ENCODE measurements around the gene CX3CL1. TPM values are rescaled to one million over a fixed set of nuclear protein-coding genes. Genes with fewer than 3 reads are reported as not detected.
A peak's percentile ranks its signal among the peaks of the same experiment; 100 is the strongest.
"Not testable (repeated sequence)": the region's sequence is repeated elsewhere in the genome, so short reads cannot be mapped to it uniquely, and the experiment has no call there.

CX3CL1 gene
- total and polyA plus RNA-seq, 12 donors: 1.9 to 14.1 (median 6.5) TPM

DNA sequence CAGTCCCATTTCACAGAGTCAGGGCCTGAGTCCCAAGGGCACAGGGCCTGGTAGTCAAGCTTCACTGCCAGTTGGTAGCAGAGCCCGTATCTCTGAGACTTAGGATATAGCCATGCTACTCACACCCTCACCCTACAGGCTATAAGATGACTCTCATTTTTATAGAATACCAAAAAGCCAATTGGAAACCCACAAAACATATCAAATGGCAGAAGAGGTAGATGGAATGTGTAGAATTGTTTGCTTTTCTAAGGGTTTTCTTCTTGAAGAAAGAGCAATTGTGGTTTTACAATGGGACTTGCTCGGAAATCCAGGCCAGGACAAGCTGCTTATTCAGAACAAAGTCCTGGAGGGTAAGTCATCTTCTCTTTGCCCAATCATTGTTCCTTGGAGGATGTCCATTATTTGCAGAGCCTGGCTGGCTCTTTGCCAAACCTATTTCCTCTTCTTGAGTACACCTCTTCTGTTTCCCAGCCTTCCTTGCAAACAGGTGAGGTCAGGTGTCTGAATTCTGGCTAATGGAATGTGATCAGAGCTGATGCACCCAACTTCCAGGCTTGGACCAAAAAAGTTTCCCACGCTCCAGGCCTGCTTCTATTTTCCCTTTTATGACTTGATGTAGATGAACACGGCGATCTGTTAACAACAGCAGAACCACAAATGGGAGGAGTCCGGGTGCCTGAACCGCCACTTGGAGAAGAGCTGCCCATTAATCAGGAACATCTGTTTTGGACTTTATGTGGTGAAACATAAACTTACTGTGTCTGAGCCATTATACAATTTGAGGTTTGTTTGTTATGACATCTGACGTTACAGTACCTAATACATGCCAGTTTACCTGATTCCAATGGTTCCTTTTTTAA, 30.6 kb upstream of the CX3CL1 start:
- Histone ChIP-seq H3K27me3 (peaks cover 2% of the 10 kb centered on the region), H3K4me3 (no peak overlapping the region), H3K27ac (no peak overlapping the region), H3K4me1 (replicated peaks in 1 of 2) (no peaks in the 10 kb centered on the region), H3K9me3 (replicated peaks in 1 of 3) (no peaks in the 10 kb centered on the region), H3K36me3 (replicated peaks in 1 of 2) (no peaks in the 10 kb centered on the region)
- peak in 1 of 7 donors; percentile 39 for DNase-seq
- WGBS, 4 donors: 67 to 83% (median 75%) methylated on average over 8 of the region's 8 CpGs
- intact Hi-C loops (cut with DNase I): no loop called here
- TF ChIP-seq POLR2A (IDR thresholded peaks at IDR 0.05): no peak
- TF ChIP-seq, protein P1, sequence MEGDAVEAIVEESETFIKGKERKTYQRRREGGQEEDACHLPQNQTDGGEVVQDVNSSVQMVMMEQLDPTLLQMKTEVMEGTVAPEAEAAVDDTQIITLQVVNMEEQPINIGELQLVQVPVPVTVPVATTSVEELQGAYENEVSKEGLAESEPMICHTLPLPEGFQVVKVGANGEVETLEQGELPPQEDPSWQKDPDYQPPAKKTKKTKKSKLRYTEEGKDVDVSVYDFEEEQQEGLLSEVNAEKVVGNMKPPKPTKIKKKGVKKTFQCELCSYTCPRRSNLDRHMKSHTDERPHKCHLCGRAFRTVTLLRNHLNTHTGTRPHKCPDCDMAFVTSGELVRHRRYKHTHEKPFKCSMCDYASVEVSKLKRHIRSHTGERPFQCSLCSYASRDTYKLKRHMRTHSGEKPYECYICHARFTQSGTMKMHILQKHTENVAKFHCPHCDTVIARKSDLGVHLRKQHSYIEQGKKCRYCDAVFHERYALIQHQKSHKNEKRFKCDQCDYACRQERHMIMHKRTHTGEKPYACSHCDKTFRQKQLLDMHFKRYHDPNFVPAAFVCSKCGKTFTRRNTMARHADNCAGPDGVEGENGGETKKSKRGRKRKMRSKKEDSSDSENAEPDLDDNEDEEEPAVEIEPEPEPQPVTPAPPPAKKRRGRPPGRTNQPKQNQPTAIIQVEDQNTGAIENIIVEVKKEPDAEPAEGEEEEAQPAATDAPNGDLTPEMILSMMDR (IDR thresholded peaks at IDR 0.05): no peak

DNA sequence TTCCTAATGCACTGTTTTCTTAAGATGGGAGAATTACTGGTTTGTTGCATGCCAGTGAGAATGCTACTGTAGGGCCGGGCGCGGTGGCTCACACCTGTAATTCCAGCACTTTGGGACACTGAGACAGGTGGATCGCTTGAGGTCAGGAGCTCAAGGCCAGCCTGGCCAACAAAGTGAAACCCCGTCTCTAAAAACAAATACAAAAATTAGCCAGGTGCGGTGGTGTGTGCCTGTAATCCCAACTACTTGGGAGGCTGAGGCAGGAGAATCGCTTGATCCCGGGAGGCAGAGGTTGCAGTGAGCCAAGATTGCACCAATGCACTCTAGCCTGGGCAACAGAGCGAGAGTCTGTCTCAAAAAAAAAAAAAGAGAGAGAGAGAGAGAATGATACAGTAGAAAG, 29.7 kb upstream of the CX3CL1 start:
- intact Hi-C loops (cut with DNase I); H3K9me3 ChIP-seq (replicated peaks in 1 of 3); H3K27ac ChIP-seq; DNase-seq; H3K36me3 ChIP-seq (replicated peaks in 1 of 2); H3K27me3 ChIP-seq; H3K4me1 ChIP-seq (replicated peaks in 1 of 2); H3K4me3 ChIP-seq: not testable (repeated sequence)
- WGBS, 4 donors: 90 to 97% (median 95%) methylated on average over 9 of the region's 9 CpGs

DNA sequence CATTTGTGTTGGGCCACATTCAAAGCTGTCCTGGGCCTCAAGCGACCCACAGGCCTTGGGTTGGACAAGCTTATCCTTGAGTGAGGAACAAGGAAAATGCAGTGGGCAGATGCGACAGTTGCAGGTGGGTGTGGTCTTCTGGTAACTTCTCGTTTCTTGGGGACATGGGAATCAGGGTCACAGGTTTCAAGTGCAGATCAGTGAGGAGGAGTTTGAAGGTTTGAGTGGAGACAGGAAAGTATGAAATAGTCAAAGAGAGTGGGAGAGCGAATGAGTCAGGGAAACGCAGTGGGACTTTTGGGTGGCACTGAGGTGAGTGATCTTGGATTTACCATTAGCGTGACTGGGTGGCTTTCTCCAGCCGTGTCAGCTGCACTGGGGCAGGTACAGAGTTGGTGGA, 29.1 kb upstream of the CX3CL1 start:
- no peaks in the 10 kb centered on the region for H3K36me3 ChIP-seq (replicated peaks in 1 of 2)
- H3K27ac ChIP-seq: no peak overlapping the region
- peak in 1 of 7 donors; percentile 30 for DNase-seq
- no peaks in the 10 kb centered on the region for H3K4me1 ChIP-seq (replicated peaks in 1 of 2)
- TF ChIP-seq POLR2A (IDR thresholded peaks at IDR 0.05): no peak
- TF ChIP-seq, protein P1 (IDR thresholded peaks at IDR 0.05): no peak
- 81 to 87% (median 85%) methylated on average over 7 of the region's 7 CpGs for WGBS, 4 donors
- H3K9me3 ChIP-seq (replicated peaks in 1 of 3): no peaks in the 10 kb centered on the region
- intact Hi-C loops (cut with DNase I): no loop called here
- H3K27me3 ChIP-seq: no peaks in the 10 kb centered on the region
- H3K4me3 ChIP-seq: no peak overlapping the region

DNA sequence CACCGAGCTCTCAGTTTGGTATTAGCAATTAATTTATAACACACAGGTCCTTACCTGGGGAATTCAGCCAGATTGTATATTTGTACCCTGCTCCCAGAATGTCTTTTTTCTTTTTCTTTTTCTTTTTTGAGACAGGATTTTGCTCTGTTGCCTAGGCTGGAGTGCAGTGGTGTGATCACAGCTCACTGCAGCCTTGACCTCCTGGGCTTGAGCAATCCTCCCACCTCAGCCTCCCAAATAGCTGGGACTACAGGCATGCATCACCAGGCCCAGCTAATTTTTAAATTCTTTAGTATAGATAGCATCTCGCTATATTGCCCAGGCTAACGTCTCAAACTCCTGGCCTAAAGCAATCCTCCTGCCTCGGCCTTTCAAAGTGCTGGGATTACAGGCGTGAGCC, 28.2 kb upstream of the CX3CL1 start:
- H3K36me3 ChIP-seq (replicated peaks in 1 of 2); H3K27me3 ChIP-seq; H3K4me1 ChIP-seq (replicated peaks in 1 of 2); H3K4me3 ChIP-seq; intact Hi-C loops (cut with DNase I); H3K9me3 ChIP-seq (replicated peaks in 1 of 3); H3K27ac ChIP-seq: not testable (repeated sequence)
- WGBS, 4 donors: 95 to 96% (median 96%) methylated on average over 5 of the region's 5 CpGs
- DNase-seq: peak in 1 of 7 donors; percentile 13

DNA sequence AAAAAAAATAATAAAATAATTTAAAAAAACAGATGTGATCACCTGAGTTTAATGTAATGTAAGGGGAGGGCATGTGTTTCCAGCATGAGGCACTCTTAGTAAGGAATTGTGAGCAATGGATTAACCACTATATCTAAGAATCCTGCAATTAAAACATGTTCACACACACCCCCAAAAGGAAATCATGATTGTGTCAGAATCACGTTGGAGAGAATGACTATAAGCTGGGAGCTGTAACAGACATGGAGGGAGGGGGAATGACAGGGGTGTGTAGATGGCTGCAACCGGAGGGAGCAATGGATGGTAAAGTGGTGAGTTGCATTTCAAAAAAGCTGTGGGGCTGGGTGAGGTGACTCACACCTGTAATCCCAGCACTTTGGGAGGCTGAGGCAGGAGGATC, 27.3 kb upstream of the CX3CL1 start:
- no peaks in the 10 kb centered on the region for H3K27me3 ChIP-seq
- no peaks in the 10 kb centered on the region for H3K9me3 ChIP-seq (replicated peaks in 1 of 3)
- TF ChIP-seq, protein P1 (IDR thresholded peaks at IDR 0.05): no peak
- TF ChIP-seq POLR2A (IDR thresholded peaks at IDR 0.05): no peak
- H3K36me3 ChIP-seq (replicated peaks in 1 of 2): no peaks in the 10 kb centered on the region
- WGBS, 4 donors: 61 to 78% (median 66%) methylated on average over 2 of the region's 2 CpGs
- H3K27ac ChIP-seq: no peak overlapping the region
- no peaks in the 10 kb centered on the region for H3K4me1 ChIP-seq (replicated peaks in 1 of 2)
- intact Hi-C loops (cut with DNase I): no loop called here
- DNase-seq: no peak
- H3K4me3 ChIP-seq: no peak overlapping the region
